CD14-positive monocyte (primary cell): ENCODE results near the gene CUL4A. TPM values are rescaled to one million over a fixed set of nuclear protein-coding genes. Genes with fewer than 3 reads are reported as not detected.

Experiments
- DNase-seq, 3 donors: peaks; one replicate each; pipeline ENCODE4 v3.0.0-alpha.2; 2011 to 2022
- H2AFZ ChIP-seq: 2 replicates; pipeline ENCODE4 v1.6.0; 2012; ENCODE audit warnings: mild to moderate bottlenecking, low read depth, low read length, inconsistent platforms; ENCODE audit not compliant: insufficient read depth, poor library complexity, severe bottlenecking
- H3K27ac ChIP-seq, 2 donors: 1 replicate in 1 of 2; 2 replicates in 1 of 2; pipeline ENCODE4 v1.5.1; 2012 to 2013; ENCODE audit warnings: low read length in 2 of 2, control low read depth in 1 of 2, inconsistent platforms in 1 of 2, low read depth in 1 of 2, mild to moderate bottlenecking in 1 of 2
- H3K27me3 ChIP-seq, 2 donors: one replicate each; pipeline versions ENCODE4 v1.6.0 to v1.6.1; 2011 to 2013; ENCODE audit warnings: low read length in 2 of 2; ENCODE audit not compliant: control insufficient read depth in 2 of 2, insufficient read depth in 2 of 2
- H3K36me3 ChIP-seq, 2 donors: replicated peaks in 1 of 2; 1 replicate in 1 of 2; 2 replicates in 1 of 2; pipeline versions ENCODE4 v1.5.1 to v1.6.1; 2012 to 2013; ENCODE audit warnings: low read length in 2 of 2, control low read depth in 1 of 2, inconsistent platforms in 1 of 2, mild to moderate bottlenecking in 1 of 2; ENCODE audit not compliant: insufficient read depth in 2 of 2, control insufficient read depth in 1 of 2
- H3K4me1 ChIP-seq, 2 donors: 1 replicate in 1 of 2; 2 replicates in 1 of 2; pipeline versions ENCODE4 v1.5.1 to v1.6.1; 2012 to 2013; ENCODE audit warnings: low read length in 2 of 2, control low read depth in 1 of 2, inconsistent platforms in 1 of 2, mild to moderate bottlenecking in 1 of 2, moderate library complexity in 1 of 2; ENCODE audit not compliant: insufficient read depth in 2 of 2, control insufficient read depth in 1 of 2
- H3K4me2 ChIP-seq: replicated peaks from 2 replicates; pipeline ENCODE3; 2012; ENCODE audit warnings: low read length, moderate library complexity, mild to moderate bottlenecking; ENCODE audit not compliant: poor library complexity, severe bottlenecking; ENCODE audit errors: extremely low read depth
- H3K4me3 ChIP-seq, 3 experiments: fragments of 200-600 bp in 1 of 3; sonication (generic) in 1 of 3; replicated peaks in 1 of 3; 1 replicate in 2 of 3; 2 replicates in 1 of 3; pipeline ENCODE4 v1.5.1; 2011 to 2013; ENCODE audit warnings: low read length in 3 of 3, mild to moderate bottlenecking in 3 of 3, control low read depth in 2 of 3, low read depth in 2 of 3, inconsistent platforms in 1 of 3, moderate library complexity in 1 of 3
- H3K79me2 ChIP-seq: 2 replicates; pipeline ENCODE4 v1.6.0; 2012; ENCODE audit warnings: mild to moderate bottlenecking, control low read depth, inconsistent platforms, low read length, moderate library complexity; ENCODE audit not compliant: insufficient read depth
- H3K9ac ChIP-seq: 2 replicates; pipeline ENCODE4 v1.6.0; 2017; ENCODE audit warnings: low read length, mild to moderate bottlenecking; ENCODE audit not compliant: insufficient read depth, poor library complexity, severe bottlenecking
- H3K9me3 ChIP-seq, 2 donors: replicated peaks in 1 of 2; 1 replicate in 1 of 2; 2 replicates in 1 of 2; pipeline versions ENCODE4 v1.5.1 to v1.6.1; 2012 to 2013; ENCODE audit warnings: low read length in 2 of 2, control low read depth in 1 of 2; ENCODE audit not compliant: control insufficient read depth in 1 of 2, insufficient read depth in 1 of 2
- H4K20me1 ChIP-seq: 2 replicates; pipeline ENCODE4 v1.6.0; 2012; ENCODE audit warnings: mild to moderate bottlenecking, low read length, control low read depth, moderate library complexity; ENCODE audit not compliant: insufficient read depth
- H3K27ac Mint-ChIP-seq, 7 donors: one replicate each; pipeline ENCODE4 v1.8.0; 2020; ENCODE audit warnings: mild to moderate bottlenecking in 7 of 7, mixed read lengths in 7 of 7, moderate library complexity in 6 of 7, inconsistent platforms in 2 of 7
- H3K27me3 Mint-ChIP-seq, 3 donors: one replicate each; pipeline ENCODE4 v1.8.0; 2021 to 2022; ENCODE audit warnings: low read depth in 3 of 3, mild to moderate bottlenecking in 3 of 3, mixed read lengths in 3 of 3, moderate library complexity in 3 of 3, inconsistent platforms in 1 of 3
- H3K36me3 Mint-ChIP-seq, 2 donors: one replicate each; pipeline ENCODE4 v1.8.0; 2020; ENCODE audit warnings: mixed read lengths in 2 of 2, inconsistent platforms in 1 of 2, mild to moderate bottlenecking in 1 of 2
- H3K4me1 Mint-ChIP-seq: one replicate; pipeline ENCODE4 v1.8.0; 2020; ENCODE audit warnings: mild to moderate bottlenecking, mixed read lengths
- H3K4me3 Mint-ChIP-seq, 2 donors: one replicate each; pipeline ENCODE4 v1.8.0; 2020; ENCODE audit warnings: mild to moderate bottlenecking in 2 of 2, mixed read lengths in 2 of 2, moderate library complexity in 1 of 2
- H3K9me3 Mint-ChIP-seq, 7 donors: one replicate each; pipeline ENCODE4 v1.8.0; 2020 to 2022; ENCODE audit warnings: mixed read lengths in 7 of 7, mild to moderate bottlenecking in 6 of 7, moderate library complexity in 6 of 7, inconsistent platforms in 2 of 7
- CTCF ChIP-seq: fragments of 200-600 bp; IDR thresholded peaks from one replicate; pipeline ENCODE4 v1.8.0; 2022; ENCODE audit warnings: antibody characterized with exemption, mild to moderate bottlenecking
- WGBS: methylation state at CpG from one replicate; pipeline ENCODE4 v1.1.5; 2013; ENCODE audit warnings: missing lambda C conversion rate; ENCODE audit not compliant: insufficient coverage; 5-methylcytosine and 5-hydroxymethylcytosine counted together
- intact Hi-C, 2 donors: fragments of 100-400 bp; cut with micrococcal nuclease; formaldehyde crosslinking; loops; one replicate each; pipeline versions ENCODE4 v1.15.0 to v1.15.1; 2023
- polyA plus RNA-seq, 3 donors: library from polyadenylated mRNA; depleted of rRNA in 1 of 3; unstranded in 2 of 3; stranded (reverse) in 1 of 3; fragments of 300-500 nt in 2 of 3; fragments of >200 nt in 1 of 3; fragmentation: Illumina TruSeq in 2 of 3; gene quantifications; 1 replicate in 2 of 3; 2 replicates in 1 of 3; pipeline ENCODE4 v1.2.3, GENCODE V29; 2012 to 2021

The CUL4A gene
- polyA plus RNA-seq, 3 donors: 32.0 to 53.9 (median 33.7) TPM

- DNase-seq: peak; percentile 82 to 89 (median 85)
- Histone ChIP-seq H3K4me1 (peaks cover 14 to 30% of the 10 kb centered on the region in 2 donors), H3K79me2 (peaks cover 84% of the 10 kb centered on the region), H3K4me2 (peak within 1 kb of the TSS; percentile 81), H3K27me3 (no peaks in the 10 kb centered on the region), H3K27ac (peak within 1 kb of the TSS; percentile 89 to 98), H3K9ac (peak within 1 kb of the TSS; percentile 98), H3K36me3 (peaks cover 6 to 38% of the 10 kb centered on the region in 2 donors), H2AFZ (peak within 1 kb of the TSS; percentile 97), H4K20me1 (peaks cover 47% of the 10 kb centered on the region), H3K9me3 (no peaks in the 10 kb centered on the region), H3K4me3 (peak within 1 kb of the TSS; percentile 76 to 92 (median 90))
- peaks cover 0 to 2% (median 0%) of the 10 kb centered on the region in 7 donors for H3K9me3 Mint-ChIP-seq
- H3K27ac Mint-ChIP-seq: peak within 1 kb of the TSS; percentile 76 to 93 (median 88)
- H3K36me3 Mint-ChIP-seq: peaks cover 14 to 36% of the 10 kb centered on the region in 2 donors
- intact Hi-C loops: loop anchor here (2.0 to 10.0 kb wide), 5 partner anchors 54 to 626 kb away; partner anchors contain the start of genes LAMP1 (in 1 of the 2) and TUBGCP3 (in 1 of the 2)
- H3K27me3 Mint-ChIP-seq: no peaks in the 10 kb centered on the region
- no peak for TF ChIP-seq CTCF
- WGBS: 0% methylated on average over 96 of the region's 103 CpGs
- peaks cover 39% of the 10 kb centered on the region for H3K4me1 Mint-ChIP-seq
- H3K4me3 Mint-ChIP-seq: peak within 1 kb of the TSS; percentile 86 to 89
Measured at GRCh38 chr13:113208421-113209335, 735 bp upstream of the CUL4A start, which contains the start of gene PCID2. PCID2 (minus strand) TSS chr13:113208669; CDS start chr13:113208634, 35 bp downstream.

- Mint-ChIP-seq H3K36me3 (peaks cover 12 to 35% of the 10 kb centered on the region in 2 donors), H3K9me3 (peaks cover 0 to 2% (median 0%) of the 10 kb centered on the region in 7 donors), H3K27ac (peak overlapping the region; percentile 66 to 88 (median 79)), H3K4me3 (peak overlapping the region; percentile 79 to 90), H3K27me3 (no peaks in the 10 kb centered on the region), H3K4me1 (peaks cover 39% of the 10 kb centered on the region)
- H3K27me3 ChIP-seq: no peaks in the 10 kb centered on the region
- intact Hi-C loops: loop anchor here (2.0 to 10.0 kb wide), 7 partner anchors 55 to 628 kb away; partner anchors contain the start of genes LAMP1 (in 2 of the 2), DCUN1D2 (in 1 of the 2) and TUBGCP3 (in 1 of the 2)
- H3K9me3 ChIP-seq: no peaks in the 10 kb centered on the region
- peak overlapping the region; percentile 69 to 90 (median 76) for H3K4me3 ChIP-seq
- peaks cover 47% of the 10 kb centered on the region for H4K20me1 ChIP-seq
- TF ChIP-seq CTCF: no peak
- peak overlapping the region; percentile 81 for H3K4me2 ChIP-seq
- peak; percentile 30 to 46 (median 42) for DNase-seq
- H3K9ac ChIP-seq: peak overlapping the region; percentile 98
- H3K27ac ChIP-seq: peak overlapping the region; percentile 44 to 87
- under 1% methylated on average over 55 of the region's 67 CpGs for WGBS
- H3K79me2 ChIP-seq: peaks cover 84% of the 10 kb centered on the region
- H3K36me3 ChIP-seq: peaks cover 4 to 41% of the 10 kb centered on the region in 2 donors
- H3K4me1 ChIP-seq: peaks cover 14 to 30% of the 10 kb centered on the region in 2 donors
- H2AFZ ChIP-seq: peak overlapping the region; percentile 93
Measured at GRCh38 chr13:113209759-113210421, 477 bp downstream of the CUL4A start.
